Tibial artery (tissue), 4 donors: ENCODE measurements around the gene HSD11B1L.

Experiments
- DNase-seq, 2 donors: peaks; one replicate each; pipeline ENCODE4 v3.0.0-alpha.2; 2019
- H3K27ac ChIP-seq, 2 donors: fragments of 200-600 bp; sonication (generic) in 1 of 2; 1 replicate in 1 of 2; 2 replicates in 1 of 2; pipeline ENCODE4 v1.5.1; 2018 to 2019; ENCODE audit warnings: mild to moderate bottlenecking in 1 of 2
- H3K27me3 ChIP-seq, 2 donors: fragments of 200-600 bp; sonication (generic) in 1 of 2; one replicate each; pipeline versions ENCODE4 v1.5.1 to v1.6.0; 2016 to 2019
- H3K36me3 ChIP-seq, 3 donors: fragments of 200-600 bp; sonication (generic) in 2 of 3; one replicate each; pipeline ENCODE4 v1.5.1; 2016 to 2019; ENCODE audit warnings: mild to moderate bottlenecking in 2 of 3
- H3K4me1 ChIP-seq, 4 donors: fragments of 200-600 bp; sonication (generic) in 2 of 4; 1 replicate in 3 of 4; 2 replicates in 1 of 4; pipeline ENCODE4 v1.5.1; 2016 to 2019
- H3K4me3 ChIP-seq, 2 donors: fragments of 200-600 bp; sonication (generic) in 1 of 2; 1 replicate in 1 of 2; 2 replicates in 1 of 2; pipeline ENCODE4 v1.5.1; 2018 to 2019; ENCODE audit warnings: mild to moderate bottlenecking in 2 of 2
- H3K9me3 ChIP-seq, 3 donors: fragments of 200-600 bp; sonication (generic) in 1 of 3; one replicate each; pipeline ENCODE4 v1.5.1; 2016 to 2019
- intact Hi-C: fragments of 100-400 bp; cut with DNase I; formaldehyde crosslinking; loops from one replicate; pipeline ENCODE4 v1.15.0; 2023; ENCODE audit warnings: low total_unique reads
- TF ChIP-seq, protein P1 (sequence below), 2 experiments: fragments of 200-600 bp in 1 of 2; fragments of 450-650 bp in 1 of 2; IDR thresholded peaks; one replicate each; pipeline ENCODE4 v1.5.1; 2017 to 2019; ENCODE audit warnings: antibody characterized with exemption in 2 of 2, mild to moderate bottlenecking in 1 of 2, moderate library complexity in 1 of 2

Gene HSD11B1L

DNA sequence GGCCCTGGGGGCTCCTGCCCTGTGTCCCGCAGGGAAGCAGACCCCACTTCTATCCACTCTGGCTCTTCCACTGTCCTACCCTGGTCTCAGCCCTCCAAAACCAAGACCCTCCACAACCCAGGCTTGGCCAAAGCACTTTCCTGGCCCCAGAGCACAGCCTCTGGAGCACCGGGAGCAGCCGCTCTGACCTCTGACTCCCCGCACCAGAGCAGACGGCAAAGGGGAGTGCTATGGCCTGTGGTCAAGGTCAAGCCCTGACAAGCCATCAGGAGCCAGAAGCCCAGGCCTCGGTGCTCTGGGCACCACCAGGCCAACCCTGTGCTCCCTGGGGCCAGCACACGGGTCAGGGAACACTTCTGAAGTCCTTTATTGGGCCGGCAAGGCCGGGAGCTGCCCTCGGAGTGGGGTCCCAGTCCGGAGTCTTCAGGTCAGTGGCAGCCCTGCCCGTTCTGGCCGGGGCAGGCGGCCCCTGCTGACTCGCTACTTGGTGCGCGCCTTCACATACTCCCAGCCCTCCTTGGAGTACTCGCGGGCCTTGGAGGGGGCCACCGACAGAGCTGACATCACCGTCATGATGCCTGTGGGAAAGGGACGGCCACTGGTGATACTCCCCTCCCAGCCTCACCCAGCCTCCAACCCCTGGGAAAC is 2.6 kb upstream of the HSD11B1L start:
- intact Hi-C loops, result no loop called here

DNA sequence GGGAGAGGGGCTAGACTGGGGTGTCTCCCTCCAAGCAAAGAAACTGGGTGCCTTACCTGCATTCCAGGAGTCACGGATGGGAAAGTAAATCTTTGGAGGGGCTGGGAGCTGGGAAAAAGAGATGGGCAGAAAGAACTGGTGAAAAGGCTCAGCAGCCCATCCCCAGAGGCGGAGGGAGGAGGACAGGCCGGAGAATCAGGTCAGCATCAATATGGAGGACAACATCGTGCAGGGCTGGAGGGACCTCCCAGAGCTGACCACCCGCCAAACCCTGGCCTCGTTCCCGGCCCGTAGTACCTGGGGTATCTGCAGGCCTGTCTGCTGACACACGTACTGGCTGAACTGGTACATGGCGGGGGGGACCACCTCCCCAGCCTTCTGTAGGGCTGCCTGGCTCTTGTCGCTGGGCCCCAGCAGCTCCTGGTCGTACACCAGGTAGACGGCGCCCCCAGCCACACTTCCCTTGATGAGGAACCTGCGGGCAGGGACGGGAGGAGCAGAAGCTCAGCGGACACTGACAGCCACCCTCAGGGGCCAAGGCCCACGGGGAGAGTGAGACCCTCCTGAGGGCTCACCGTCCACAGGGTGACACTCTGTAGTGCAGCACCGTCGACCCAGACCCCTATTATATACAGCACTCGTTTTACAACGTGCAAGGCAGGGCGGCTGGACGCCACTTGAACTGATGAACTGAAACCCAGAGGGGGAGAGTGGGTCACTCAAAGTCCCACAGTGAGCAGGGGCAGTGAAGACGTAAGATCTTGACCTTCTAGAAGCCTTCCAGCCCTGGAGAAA is 1.3 kb upstream of the HSD11B1L start:
- DNase-seq, result no peak
- H3K4me3 ChIP-seq, result peak overlapping the region; percentile 72 to 78
- H3K9me3 ChIP-seq, result no peaks in the 10 kb centered on the region
- peak overlapping the region; percentile 87 to 92 for H3K27ac ChIP-seq
- intact Hi-C loops, result no loop called here
- no peaks in the 10 kb centered on the region for H3K27me3 ChIP-seq
- TF ChIP-seq, protein P1, sequence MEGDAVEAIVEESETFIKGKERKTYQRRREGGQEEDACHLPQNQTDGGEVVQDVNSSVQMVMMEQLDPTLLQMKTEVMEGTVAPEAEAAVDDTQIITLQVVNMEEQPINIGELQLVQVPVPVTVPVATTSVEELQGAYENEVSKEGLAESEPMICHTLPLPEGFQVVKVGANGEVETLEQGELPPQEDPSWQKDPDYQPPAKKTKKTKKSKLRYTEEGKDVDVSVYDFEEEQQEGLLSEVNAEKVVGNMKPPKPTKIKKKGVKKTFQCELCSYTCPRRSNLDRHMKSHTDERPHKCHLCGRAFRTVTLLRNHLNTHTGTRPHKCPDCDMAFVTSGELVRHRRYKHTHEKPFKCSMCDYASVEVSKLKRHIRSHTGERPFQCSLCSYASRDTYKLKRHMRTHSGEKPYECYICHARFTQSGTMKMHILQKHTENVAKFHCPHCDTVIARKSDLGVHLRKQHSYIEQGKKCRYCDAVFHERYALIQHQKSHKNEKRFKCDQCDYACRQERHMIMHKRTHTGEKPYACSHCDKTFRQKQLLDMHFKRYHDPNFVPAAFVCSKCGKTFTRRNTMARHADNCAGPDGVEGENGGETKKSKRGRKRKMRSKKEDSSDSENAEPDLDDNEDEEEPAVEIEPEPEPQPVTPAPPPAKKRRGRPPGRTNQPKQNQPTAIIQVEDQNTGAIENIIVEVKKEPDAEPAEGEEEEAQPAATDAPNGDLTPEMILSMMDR (IDR thresholded peaks at IDR 0.05), result no peak
- H3K4me1 ChIP-seq, result peaks cover 0 to 21% (median 14%) of the 10 kb centered on the region in 4 donors
- peaks cover 0 to 13% (median 0%) of the 10 kb centered on the region in 3 donors for H3K36me3 ChIP-seq

More for the DNA sequence above, 2.6 kb upstream of the HSD11B1L start:
- H3K36me3 ChIP-seq, result peaks cover 0 to 13% (median 0%) of the 10 kb centered on the region in 3 donors
- no peak for DNase-seq
- TF ChIP-seq, protein P1 (IDR thresholded peaks at IDR 0.05), result no peak
- H3K27ac ChIP-seq, result no peak overlapping the region
- peaks cover 0 to 21% (median 14%) of the 10 kb centered on the region in 4 donors for H3K4me1 ChIP-seq
- H3K27me3 ChIP-seq, result no peaks in the 10 kb centered on the region
- H3K4me3 ChIP-seq, result no peak overlapping the region
- H3K9me3 ChIP-seq, result no peaks in the 10 kb centered on the region

DNA sequence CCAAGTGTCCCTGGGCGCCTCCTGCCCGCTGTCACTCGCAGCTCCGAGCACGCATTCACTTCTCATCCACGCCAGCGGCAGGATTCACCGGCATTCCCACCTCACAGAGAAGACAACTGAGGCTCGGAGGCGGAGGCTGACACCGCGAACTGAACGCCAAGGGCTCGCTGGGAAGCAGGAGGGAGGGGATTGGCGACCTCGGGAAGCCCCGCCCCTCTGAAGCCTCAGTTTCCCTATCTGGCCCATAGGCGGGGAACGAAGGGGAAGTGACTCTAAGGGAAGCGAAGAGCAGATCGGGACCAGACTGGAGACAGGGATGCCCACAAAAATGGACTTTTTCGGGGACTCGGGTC is 767 bp upstream of the HSD11B1L start:
- no peaks in the 10 kb centered on the region for H3K27me3 ChIP-seq
- peak overlapping the region; percentile 87 to 92 for H3K27ac ChIP-seq
- H3K4me3 ChIP-seq, result peak overlapping the region; percentile 72 to 78
- no peaks in the 10 kb centered on the region for H3K9me3 ChIP-seq
- H3K36me3 ChIP-seq, result peaks cover 0 to 13% (median 0%) of the 10 kb centered on the region in 3 donors
- intact Hi-C loops, result no loop called here
- peak in 1 of 2 donors; percentile 80 for DNase-seq
- TF ChIP-seq, protein P1 (IDR thresholded peaks at IDR 0.05), result no peak
- H3K4me1 ChIP-seq, result peaks cover 0 to 21% (median 14%) of the 10 kb centered on the region in 4 donors

DNA sequence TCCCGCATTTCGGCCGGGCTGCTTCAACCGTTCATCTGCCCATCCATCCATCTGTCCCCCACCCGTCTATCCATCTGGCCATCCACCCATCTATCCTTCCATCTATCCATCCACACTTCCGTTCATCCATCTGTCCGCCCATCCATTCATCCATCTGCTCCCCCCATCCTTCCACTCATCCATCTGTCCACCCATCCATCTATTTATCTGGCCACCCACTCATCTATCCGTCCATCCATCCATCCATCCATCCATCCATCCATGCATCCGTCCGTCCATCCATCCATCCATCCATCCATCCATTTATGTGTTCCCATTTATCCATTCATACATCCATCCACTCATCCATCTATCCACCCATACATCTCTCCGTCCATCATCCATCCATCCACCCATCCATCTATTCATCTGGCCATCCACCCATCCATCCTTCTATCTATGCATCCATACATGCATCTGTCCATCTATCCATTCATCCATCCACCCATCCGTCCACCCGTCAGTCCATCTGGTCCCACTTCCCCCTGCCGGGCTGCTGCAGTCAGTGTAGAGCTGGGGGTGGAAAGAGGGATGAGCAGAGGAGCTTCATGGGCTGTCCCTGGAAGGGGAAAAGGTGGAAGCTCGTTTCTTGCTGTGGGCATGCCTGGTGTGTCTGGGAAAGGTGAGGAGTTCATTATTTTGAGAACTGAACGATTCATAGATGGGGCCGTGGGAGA is 722 bp downstream of the HSD11B1L start:
- Histone ChIP-seq H3K36me3 (peaks cover 0 to 13% (median 0%) of the 10 kb centered on the region in 3 donors), H3K4me1 (peaks cover 2 to 21% (median 17%) of the 10 kb centered on the region in 4 donors), H3K9me3 (no peaks in the 10 kb centered on the region), H3K4me3 (peak overlapping the region; percentile 72 to 78), H3K27ac (peak overlapping the region in 1 of 2 donors; percentile 87), H3K27me3 (no peaks in the 10 kb centered on the region)
- intact Hi-C loops, result no loop called here
- no peak for DNase-seq
- TF ChIP-seq, protein P1 (IDR thresholded peaks at IDR 0.05), result no peak

DNA sequence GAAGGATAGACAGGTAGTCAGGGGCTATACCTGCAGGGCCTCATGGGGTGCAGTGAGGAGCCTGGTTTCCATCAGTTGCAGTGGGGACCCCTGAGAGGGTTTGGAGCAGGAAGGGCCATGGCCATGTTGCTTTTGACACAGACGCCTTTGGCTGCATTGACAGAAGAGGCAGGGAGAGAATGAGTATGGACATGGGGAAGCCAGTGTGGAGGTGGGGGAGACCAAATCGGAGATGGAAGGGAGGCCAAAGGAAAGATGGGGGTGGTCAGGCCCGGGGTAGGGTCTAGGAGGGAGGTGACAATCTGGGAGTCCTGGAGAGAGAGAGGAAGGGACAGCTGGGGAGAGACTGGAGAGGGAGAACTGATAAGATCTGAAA is 1.3 kb downstream of the HSD11B1L start:
- H3K4me1 ChIP-seq, result peaks cover 5 to 26% (median 18%) of the 10 kb centered on the region in 4 donors
- H3K27ac ChIP-seq, result no peak overlapping the region
- no peaks in the 10 kb centered on the region for H3K9me3 ChIP-seq
- H3K36me3 ChIP-seq, result peaks cover 0 to 13% (median 0%) of the 10 kb centered on the region in 3 donors
- H3K4me3 ChIP-seq, result no peak overlapping the region
- no peaks in the 10 kb centered on the region for H3K27me3 ChIP-seq
- TF ChIP-seq, protein P1 (IDR thresholded peaks at IDR 0.05), result no peak
- intact Hi-C loops, result no loop called here
- DNase-seq, result no peak
